ENCODE data around the gene ZMYND8. TPM values are rescaled to one million over a fixed set of nuclear protein-coding genes. Genes with fewer than 3 reads are reported as not detected.

ZMYND8 gene
- total RNA-seq, 1 donor: 18.7 TPM

- no peaks in the 10 kb centered on the region for H3K27me3 ChIP-seq (ENCODE audit: insufficient read depth, low read length)
- H3K4me1 ChIP-seq (ENCODE audit: insufficient read depth, low read length): peaks cover 24% of the 10 kb centered on the region
- no peak overlapping the region for H3K4me3 ChIP-seq (ENCODE audit: low read length)
- no peaks in the 10 kb centered on the region for H3K9me3 ChIP-seq (ENCODE audit: low read depth, low read length)
These were observed 22.4 kb downstream of the ZMYND8 start for GRCh38 chr20:47334022-47334551.

- Histone ChIP-seq H3K27me3 (ENCODE audit: insufficient read depth, low read length) (no peaks in the 10 kb centered on the region), H3K4me3 (ENCODE audit: low read length) (no peak overlapping the region), H3K4me1 (ENCODE audit: insufficient read depth, low read length) (peaks cover 24% of the 10 kb centered on the region), H3K9me3 (ENCODE audit: low read depth, low read length) (no peaks in the 10 kb centered on the region)
These were observed 23.9 kb downstream of the ZMYND8 start for GRCh38 chr20:47332381-47333206.

- Histone ChIP-seq H3K4me1 (ENCODE audit: insufficient read depth, low read length) (peaks cover 18% of the 10 kb centered on the region), H3K4me3 (ENCODE audit: low read length) (no peak overlapping the region), H3K9me3 (ENCODE audit: low read depth, low read length) (no peaks in the 10 kb centered on the region), H3K27me3 (ENCODE audit: insufficient read depth, low read length) (no peaks in the 10 kb centered on the region)
These were observed 25.4 kb downstream of the ZMYND8 start for GRCh38 chr20:47330933-47331708.

- Histone ChIP-seq H3K4me1 (ENCODE audit: insufficient read depth, low read length) (peaks cover 18% of the 10 kb centered on the region), H3K4me3 (ENCODE audit: low read length) (no peak overlapping the region), H3K27me3 (ENCODE audit: insufficient read depth, low read length) (no peaks in the 10 kb centered on the region), H3K9me3 (ENCODE audit: low read depth, low read length) (no peaks in the 10 kb centered on the region)
These were observed 26.4 kb downstream of the ZMYND8 start for GRCh38 chr20:47330071-47330470.

- Histone ChIP-seq H3K9me3 (ENCODE audit: low read depth, low read length) (no peaks in the 10 kb centered on the region), H3K27me3 (ENCODE audit: insufficient read depth, low read length) (no peaks in the 10 kb centered on the region), H3K4me1 (ENCODE audit: insufficient read depth, low read length) (peaks cover 4% of the 10 kb centered on the region)
These were observed 28.4 kb downstream of the ZMYND8 start for GRCh38 chr20:47328129-47328528.

GRCh38 chr20:47327711-47328110, 28.8 kb downstream of the ZMYND8 start:
- H3K4me1 ChIP-seq (ENCODE audit: insufficient read depth, low read length): peaks cover 4% of the 10 kb centered on the region
- H3K4me3 ChIP-seq (ENCODE audit: low read length): no peak overlapping the region
- no peaks in the 10 kb centered on the region for H3K27me3 ChIP-seq (ENCODE audit: insufficient read depth, low read length)
- no peaks in the 10 kb centered on the region for H3K9me3 ChIP-seq (ENCODE audit: low read depth, low read length)

More at GRCh38 chr20:47328129-47328528, 28.4 kb downstream of the ZMYND8 start:
- H3K4me3 ChIP-seq (ENCODE audit: low read length): no peak overlapping the region

- Histone ChIP-seq H3K27me3 (ENCODE audit: insufficient read depth, low read length) (no peaks in the 10 kb centered on the region), H3K4me1 (ENCODE audit: insufficient read depth, low read length) (peaks cover 6% of the 10 kb centered on the region), H3K9me3 (ENCODE audit: low read depth, low read length) (no peaks in the 10 kb centered on the region), H3K4me3 (ENCODE audit: low read length) (no peak overlapping the region)
These were observed 29.7 kb downstream of the ZMYND8 start for GRCh38 chr20:47326658-47327268.

- no peaks in the 10 kb centered on the region for H3K9me3 ChIP-seq (ENCODE audit: low read depth, low read length)
- H3K27me3 ChIP-seq (ENCODE audit: insufficient read depth, low read length): no peaks in the 10 kb centered on the region
- H3K4me1 ChIP-seq (ENCODE audit: insufficient read depth, low read length): peaks cover 16% of the 10 kb centered on the region
- H3K4me3 ChIP-seq (ENCODE audit: low read length): no peak overlapping the region
These were observed 31.3 kb downstream of the ZMYND8 start for GRCh38 chr20:47325242-47325641.

- H3K4me1 ChIP-seq (ENCODE audit: insufficient read depth, low read length): peaks cover 55% of the 10 kb centered on the region
- H3K27me3 ChIP-seq (ENCODE audit: insufficient read depth, low read length): no peaks in the 10 kb centered on the region
- no peak overlapping the region for H3K4me3 ChIP-seq (ENCODE audit: low read length)
- H3K9me3 ChIP-seq (ENCODE audit: low read depth, low read length): no peaks in the 10 kb centered on the region
These were observed 35.3 kb downstream of the ZMYND8 start for GRCh38 chr20:47320990-47321805.

- H3K9me3 ChIP-seq (ENCODE audit: low read depth, low read length): no peaks in the 10 kb centered on the region
- peaks cover 62% of the 10 kb centered on the region for H3K4me1 ChIP-seq (ENCODE audit: insufficient read depth, low read length)
- no peak overlapping the region for H3K4me3 ChIP-seq (ENCODE audit: low read length)
- H3K27me3 ChIP-seq (ENCODE audit: insufficient read depth, low read length): no peaks in the 10 kb centered on the region
These were observed 36.8 kb downstream of the ZMYND8 start for GRCh38 chr20:47319517-47320252.

GRCh38 chr20:47318586-47319516, 37.6 kb downstream of the ZMYND8 start:
- Histone ChIP-seq H3K27me3 (ENCODE audit: insufficient read depth, low read length) (no peaks in the 10 kb centered on the region), H3K4me3 (ENCODE audit: low read length) (no peak overlapping the region), H3K4me1 (ENCODE audit: insufficient read depth, low read length) (peaks cover 62% of the 10 kb centered on the region), H3K9me3 (ENCODE audit: low read depth, low read length) (no peaks in the 10 kb centered on the region)

- no peak overlapping the region for H3K4me3 ChIP-seq (ENCODE audit: low read length)
- no peaks in the 10 kb centered on the region for H3K9me3 ChIP-seq (ENCODE audit: low read depth, low read length)
- no peaks in the 10 kb centered on the region for H3K27me3 ChIP-seq (ENCODE audit: insufficient read depth, low read length)
- H3K4me1 ChIP-seq (ENCODE audit: insufficient read depth, low read length): peaks cover 62% of the 10 kb centered on the region
These were observed 38.4 kb downstream of the ZMYND8 start for GRCh38 chr20:47318027-47318585.

Data from mononuclear cell (primary cell).